Limb (tissue), 2 donors: ENCODE data around the gene HNF4A.

Experiments used
- DNase-seq, 2 donors: peaks; one replicate each; pipeline ENCODE4 v3.0.0-alpha.2; 2016; ENCODE audit errors: extremely low spot score in 2 of 2

The HNF4A gene

GRCh38 chr20:44392088-44392775 is 36.7 kb downstream of the HNF4A start:
- DNase-seq = no peak

DNA sequence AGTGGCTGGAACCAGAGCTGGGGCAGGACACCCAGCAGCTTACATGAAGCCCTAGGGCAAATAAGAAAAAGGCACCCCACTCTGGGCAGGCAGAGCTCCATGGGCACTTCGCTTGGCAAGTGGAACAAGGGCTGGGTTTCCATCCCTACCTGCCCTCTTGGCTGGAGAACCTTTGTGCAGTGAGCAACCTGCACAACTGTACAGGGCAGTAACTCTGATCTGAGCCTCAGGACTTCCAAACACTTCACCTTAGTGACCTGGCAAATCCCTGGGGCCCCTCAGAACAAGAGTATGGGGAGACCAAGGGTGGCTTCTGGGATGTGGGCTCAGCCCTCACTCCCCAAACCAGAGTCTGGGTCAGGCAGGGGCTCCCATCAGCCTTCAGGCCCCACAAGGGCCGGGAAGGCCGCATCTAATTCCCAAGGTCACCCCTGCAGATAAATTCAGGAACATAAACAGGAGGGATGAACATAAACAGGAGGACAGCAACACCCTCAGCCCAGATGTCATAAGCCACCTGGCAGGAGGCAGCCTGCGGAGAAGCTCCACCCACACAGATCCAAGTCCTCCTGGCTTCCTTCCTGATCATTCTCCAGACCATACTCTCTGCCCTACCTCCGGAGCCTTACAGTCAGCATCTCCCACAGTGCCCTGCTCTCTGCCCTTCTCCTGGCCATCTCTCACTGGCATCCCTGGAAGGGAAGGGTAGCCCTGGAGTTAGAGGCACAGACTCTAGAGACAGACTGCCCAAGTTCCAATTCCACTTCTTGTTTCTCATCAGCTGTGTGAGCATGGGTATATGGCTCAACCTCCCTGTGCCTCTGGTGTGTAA is 37.5 kb downstream of the HNF4A start:
- DNase-seq = no peak

GRCh38 chr20:44393608-44394451 is 38.3 kb downstream of the HNF4A start:
- no peak for DNase-seq

DNA sequence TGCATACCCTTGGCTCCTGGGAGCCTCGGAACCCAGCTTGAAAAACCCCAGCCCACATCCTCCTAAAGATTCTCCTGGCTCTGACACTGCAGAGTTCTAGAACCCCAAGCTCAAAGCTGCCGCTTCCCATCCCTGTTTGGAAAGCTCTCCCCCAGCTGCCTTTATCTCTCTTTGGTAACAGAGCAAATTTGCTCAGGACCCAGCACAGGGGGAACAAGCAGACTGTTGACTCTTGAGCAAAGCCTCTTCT is 38.9 kb downstream of the HNF4A start:
- no peak for DNase-seq

DNA sequence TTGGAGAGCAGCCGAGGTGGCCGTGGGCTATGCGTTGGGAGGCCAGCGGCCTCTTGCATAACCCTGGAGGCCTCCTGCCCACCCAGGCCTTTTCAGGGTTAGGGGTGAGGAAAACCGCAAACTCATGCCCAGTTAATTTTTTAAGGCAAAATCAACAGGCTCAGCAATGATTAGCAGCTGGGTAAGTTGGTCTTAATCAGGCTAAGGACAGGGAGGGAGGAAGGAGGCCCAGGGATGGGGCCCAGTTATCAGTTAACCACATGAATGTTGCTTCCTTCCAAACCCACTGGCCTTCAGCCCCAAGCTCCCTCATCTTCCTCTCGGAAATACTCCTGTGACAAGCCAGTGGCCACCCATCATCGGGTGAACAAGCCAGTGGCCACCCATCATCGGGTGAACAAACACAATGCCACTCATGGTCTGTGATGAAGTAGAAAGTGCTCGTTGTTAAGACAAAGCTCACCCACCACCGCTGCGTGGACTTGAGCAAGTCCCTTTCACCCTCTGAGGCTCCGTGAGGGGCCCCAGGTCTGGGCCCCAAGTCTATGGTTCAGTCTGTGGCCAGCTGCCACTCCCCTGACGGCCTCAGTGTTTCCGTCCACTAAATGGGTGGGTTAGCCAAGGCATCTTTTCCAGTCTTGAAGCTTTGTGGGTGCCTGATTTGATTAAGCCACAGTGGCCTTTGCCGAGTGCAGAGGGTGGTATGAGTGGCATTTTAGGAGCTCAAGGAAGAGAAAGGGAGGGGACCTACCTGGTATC is 39.4 kb downstream of the HNF4A start:
- no peak for DNase-seq

DNA sequence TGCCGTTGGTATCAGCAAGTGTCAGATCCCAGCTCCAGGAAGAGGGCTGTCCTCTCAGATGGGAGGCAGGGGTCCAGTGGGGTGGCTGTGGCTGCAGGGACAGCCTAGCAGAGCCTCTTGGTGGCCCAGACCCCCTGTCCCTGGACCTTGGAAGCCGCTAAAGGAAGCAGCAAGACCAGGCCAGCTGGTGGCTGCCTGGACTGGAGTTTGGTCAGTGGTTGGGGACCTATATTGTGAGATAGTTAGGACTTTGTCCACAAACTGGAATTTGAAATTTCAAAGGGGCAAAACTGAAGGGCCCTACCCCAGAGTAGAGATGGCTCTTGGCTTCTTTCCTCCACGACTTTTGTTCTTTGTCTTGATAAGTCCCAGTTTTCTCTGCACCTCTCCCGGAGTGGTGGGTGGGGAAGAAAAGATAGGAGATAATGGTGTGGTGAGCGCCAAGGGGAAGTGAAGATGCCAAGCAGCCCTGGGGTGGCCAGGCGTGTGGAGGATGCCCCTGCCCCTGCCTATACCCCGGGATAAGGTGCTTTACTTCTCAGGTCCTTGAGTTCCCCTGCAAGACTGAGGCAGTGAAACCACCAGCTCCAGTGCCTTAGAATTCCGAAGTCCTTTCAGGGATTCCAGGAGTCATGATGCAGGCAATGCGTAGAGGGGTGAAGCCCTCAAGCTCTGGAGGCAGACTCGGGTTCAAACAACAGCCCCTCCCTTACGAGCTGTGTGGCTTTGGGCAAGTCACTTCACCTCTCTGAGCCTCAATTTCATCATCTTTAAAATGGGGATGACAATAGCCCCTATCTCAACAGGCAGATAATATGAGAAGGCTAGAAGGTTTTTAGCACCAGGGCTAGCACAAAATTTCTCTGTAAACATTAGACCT is 40.2 kb downstream of the HNF4A start:
- DNase-seq = no peak

GRCh38 chr20:44396369-44397130 is 41.1 kb downstream of the HNF4A start:
- no peak for DNase-seq

DNA sequence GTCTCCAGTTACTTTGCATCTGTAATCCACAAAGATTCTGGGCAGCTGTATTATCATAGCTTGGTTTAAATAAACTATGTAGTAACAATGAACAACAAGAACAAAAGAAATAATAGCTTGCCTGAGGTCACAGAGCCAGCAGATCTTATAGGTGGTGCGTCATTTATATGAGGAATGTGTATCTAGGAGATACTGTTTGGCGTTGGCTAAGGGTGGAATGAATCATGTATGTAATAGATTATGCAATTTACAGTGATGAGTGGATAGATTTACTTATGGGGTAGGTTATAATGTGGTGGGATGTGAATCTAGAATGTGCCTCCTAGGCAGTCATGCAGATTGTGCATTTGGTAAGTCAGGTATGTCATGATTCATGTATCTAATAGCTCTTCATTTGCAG is 42.8 kb downstream of the HNF4A start:
- no peak for DNase-seq

GRCh38 chr20:44399446-44399845 is 43.9 kb downstream of the HNF4A start:
- DNase-seq = no peak

DNA sequence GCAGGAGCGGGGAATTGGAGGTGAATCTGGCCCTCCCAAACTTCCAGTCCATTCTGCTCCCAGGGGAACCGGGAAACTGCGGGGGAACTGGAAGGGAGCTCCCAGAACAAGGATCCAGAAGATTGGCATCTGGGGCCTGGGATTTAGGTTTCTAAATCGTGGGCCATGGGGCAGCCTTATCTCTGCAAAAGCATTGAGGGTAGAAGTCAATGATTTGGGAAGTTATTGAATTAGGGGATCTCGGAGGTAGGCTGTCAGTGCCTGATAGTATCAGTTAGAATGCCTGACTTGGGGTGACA is 45.1 kb downstream of the HNF4A start:
- DNase-seq = no peak

DNA sequence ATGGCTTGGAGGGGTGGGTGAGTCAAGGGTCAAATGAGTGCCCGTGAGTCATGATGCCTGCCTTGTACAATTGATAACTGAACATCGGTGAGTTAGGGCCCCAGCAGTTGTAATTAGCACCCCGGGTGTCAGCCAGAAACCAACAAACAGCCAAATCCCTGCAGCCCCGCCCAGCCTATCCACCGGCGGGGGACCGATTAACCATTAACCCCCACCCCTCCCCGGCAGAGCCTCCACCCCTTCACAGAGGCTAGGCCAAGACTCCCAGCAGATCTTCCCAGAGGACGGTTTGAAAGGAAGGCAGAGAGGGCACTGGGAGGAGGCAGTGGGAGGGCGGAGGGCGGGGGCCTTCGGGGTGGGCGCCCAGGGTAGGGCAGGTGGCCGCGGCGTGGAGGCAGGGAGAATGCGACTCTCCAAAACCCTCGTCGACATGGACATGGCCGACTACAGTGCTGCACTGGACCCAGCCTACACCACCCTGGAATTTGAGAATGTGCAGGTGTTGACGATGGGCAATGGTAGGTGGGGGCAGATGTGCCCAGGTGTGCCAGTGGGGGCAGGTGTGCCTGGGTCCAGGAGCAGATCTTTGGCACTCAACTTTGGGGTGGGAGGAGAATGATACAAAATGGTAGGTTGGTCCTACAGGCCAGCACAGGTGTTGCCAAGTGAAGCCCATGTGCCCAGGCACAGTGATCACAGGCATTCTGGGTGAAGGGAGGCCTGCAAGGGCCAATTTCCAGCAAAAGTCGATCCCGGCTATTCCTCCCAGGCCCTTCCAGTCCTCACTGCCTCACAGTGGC is 45.7 kb downstream of the HNF4A start:
- no peak for DNase-seq

- DNase-seq = no peak
Measured at GRCh38 chr20:44401770-44402390, 46.4 kb downstream of the HNF4A start.

DNA sequence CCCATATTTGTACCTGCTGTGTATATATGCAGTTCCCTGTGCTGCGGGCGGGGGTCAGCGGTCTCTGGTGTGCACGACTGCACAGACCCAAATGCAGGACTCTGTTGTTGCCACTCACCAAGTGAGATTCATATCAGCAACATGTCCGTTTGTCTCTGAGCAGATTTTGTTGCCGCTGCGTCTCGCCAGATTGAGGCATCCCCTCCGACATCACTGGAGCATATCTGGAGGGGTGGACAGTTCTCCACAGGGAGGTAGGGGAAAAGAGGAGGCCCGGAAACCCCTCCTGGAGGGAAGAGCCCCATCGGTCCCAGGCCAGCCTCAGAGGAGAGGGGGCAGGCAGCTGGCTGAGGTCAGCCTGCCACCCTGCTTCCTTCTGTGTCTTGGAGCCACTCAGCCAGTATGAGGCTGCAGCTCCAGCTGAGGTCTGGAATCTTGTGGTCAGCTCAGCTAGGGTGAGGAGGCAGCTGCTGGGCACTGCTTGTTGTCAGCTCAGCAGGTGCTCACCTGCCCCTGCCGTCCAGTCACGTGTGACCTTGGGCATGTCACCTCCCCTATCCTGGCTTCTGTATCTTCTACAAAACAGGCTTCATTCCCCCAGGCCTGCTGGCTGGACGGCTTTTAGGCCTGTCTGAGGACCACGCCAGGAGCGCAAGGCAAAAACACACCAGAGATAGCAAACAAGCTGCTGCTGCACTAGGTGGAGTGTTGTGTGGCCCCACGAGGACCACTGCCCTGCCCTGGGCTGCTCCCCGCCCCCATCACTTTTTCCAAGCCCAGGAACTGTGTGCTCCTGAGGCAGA is 47.1 kb downstream of the HNF4A start:
- DNase-seq = no peak

DNA sequence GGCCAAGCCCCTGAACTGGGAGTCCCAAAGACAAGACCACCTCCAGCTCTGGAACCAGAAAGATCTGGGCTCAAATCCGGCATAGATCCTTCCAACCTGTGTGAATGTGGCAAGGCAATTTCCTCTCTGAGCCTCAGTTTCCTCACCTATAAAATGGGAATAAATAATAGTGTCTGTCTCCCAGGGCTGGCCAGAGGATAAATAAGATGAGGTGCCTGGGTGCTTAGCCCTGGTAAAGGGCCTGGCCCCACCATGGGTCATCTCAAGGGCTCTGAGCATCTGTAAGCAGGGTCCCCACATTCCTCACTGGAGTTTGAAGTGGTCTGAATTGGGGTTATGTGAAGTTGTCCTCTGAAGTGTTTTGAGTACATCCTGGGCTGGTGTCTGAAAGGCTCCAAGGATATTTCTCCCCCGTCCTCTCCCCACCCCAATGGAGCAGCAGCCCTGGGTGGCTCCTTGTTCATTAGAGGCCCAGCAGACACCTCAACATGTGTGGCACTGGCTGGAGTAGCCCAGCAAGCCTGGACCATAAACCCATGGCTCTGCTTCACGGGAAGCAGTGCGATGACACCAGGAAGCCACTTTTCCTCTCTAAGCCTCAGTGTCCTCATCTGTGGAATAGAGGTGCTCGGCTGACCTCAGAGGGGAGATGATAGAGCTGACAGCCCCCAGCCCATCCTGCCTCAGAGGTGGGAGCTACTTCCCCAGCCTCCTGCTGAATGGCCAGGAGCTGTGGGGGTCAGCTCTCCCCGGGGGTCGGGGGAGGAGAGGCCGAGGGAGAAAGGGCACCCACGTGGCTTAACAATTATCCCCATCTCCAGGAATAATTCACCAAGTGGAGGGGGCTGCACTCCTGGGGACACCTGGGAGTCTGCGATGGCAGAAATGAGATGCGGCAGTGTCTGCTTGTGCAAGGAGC is 48.0 kb downstream of the HNF4A start:
- DNase-seq = no peak

DNA sequence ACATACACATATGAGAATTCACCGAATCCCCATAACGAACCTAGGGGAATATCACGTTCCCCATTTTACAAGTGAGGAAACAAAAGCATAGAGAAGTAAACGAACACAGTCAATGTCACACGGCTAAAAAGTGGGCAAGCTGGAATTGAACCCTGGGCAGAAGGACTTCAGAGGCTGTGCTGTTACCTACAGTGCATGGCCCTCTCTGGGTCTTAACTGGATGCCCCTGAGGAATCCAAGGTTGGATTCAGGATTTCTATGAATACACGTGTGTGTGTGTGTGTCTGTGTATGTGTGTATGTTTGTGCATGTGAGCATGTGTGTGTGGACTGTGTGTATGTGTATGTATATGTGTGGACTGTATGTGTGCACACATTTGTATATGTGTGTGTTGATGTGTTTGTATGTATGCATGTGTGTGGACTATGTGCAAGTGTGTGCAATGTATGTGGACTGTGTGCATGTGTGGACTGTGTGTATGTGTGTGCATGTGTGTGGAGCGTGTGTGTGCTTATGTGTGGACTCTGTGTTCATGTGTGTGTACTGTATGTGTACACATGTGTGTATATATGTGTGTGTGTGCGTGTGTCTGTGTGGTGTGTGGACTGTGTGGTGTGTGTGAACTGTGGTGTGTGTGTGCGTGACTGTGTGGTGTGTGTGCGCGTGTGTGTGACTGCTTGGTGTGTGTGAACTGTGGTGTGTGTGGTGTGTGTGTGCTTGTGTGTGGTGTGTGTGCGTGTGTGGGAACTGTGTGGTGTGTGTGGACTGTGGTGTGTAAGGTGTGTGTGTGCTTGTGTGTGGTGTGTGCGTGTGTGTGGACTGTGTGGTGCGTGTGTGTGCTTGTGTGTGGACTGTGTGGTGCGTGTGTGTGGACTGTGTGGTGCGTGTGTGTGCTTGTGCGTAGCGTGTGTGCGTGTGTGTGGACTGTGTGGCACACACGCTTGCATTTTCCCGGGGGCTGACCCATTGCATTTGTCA is 49.0 kb downstream of the HNF4A start:
- no peak for DNase-seq

DNA sequence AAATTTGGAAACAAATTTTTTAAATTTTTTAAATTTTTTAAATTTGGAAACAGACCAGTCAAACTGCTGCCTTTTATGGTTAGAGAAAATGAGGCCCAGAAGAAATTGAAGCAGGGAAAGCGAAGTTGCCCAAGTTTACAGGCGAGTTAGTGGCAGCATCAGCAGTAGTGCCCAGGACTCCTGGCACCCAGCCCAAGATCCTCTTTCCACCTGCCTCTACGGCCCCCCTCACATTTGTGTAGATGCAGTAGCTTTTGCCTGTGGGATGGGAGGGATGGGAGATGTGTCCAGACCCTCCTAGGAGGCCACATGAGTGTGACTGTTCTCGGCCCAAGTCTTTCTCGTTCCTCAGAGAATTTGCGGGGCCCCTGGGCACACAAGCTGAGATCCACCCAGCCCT is 49.8 kb downstream of the HNF4A start:
- DNase-seq = no peak
